Karpas-422 (cell line): ENCODE results near the gene GIT1. TPM values are rescaled to one million over a fixed set of nuclear protein-coding genes. Genes with fewer than 3 reads are reported as not detected.

Experiments
- DNase-seq: peaks from one replicate; pipeline ENCODE4 v3.0.0-alpha.2; 2015
- H2AFZ ChIP-seq: fragments of 200-600 bp; sonication (generic); 2 replicates; pipeline ENCODE4 v1.6.1; 2014; ENCODE audit warnings: antibody characterized with exemption, low read length, mixed read lengths
- H3K27ac ChIP-seq: fragments of 200-600 bp; sonication (generic); 2 replicates; pipeline ENCODE4 v1.5.1; 2014; ENCODE audit warnings: mild to moderate bottlenecking, low read length, moderate library complexity
- H3K27me3 ChIP-seq: fragments of 200-600 bp; sonication (generic); 2 replicates; pipeline ENCODE4 v1.6.1; 2014; ENCODE audit warnings: low read length, mixed read lengths
- H3K36me3 ChIP-seq: fragments of 200-600 bp; sonication (generic); 2 replicates; pipeline ENCODE4 v1.6.1; 2014; ENCODE audit warnings: low read length, mixed read lengths; ENCODE audit not compliant: insufficient read depth
- H3K4me1 ChIP-seq: fragments of 200-600 bp; sonication (generic); 2 replicates; pipeline ENCODE4 v1.6.1; 2014; ENCODE audit warnings: mild to moderate bottlenecking, low read length, mixed read lengths
- H3K4me2 ChIP-seq: fragments of 200-600 bp; sonication (generic); 2 replicates; pipeline ENCODE4 v1.6.1; 2014; ENCODE audit warnings: low read length, low read depth, mild to moderate bottlenecking; ENCODE audit not compliant: poor library complexity, severe bottlenecking
- H3K4me3 ChIP-seq: fragments of 200-600 bp; sonication (generic); 2 replicates; pipeline ENCODE4 v1.5.1; 2014; ENCODE audit warnings: mild to moderate bottlenecking, antibody characterized with exemption, low read length, mixed read lengths
- H3K79me2 ChIP-seq: fragments of 200-600 bp; sonication (generic); 2 replicates; pipeline ENCODE4 v1.6.1; 2014; ENCODE audit warnings: mild to moderate bottlenecking, low read length, mixed read lengths
- H3K9ac ChIP-seq: fragments of 200-600 bp; sonication (generic); 2 replicates; pipeline ENCODE4 v1.6.0; 2014; ENCODE audit warnings: low read length
- H3K9me2 ChIP-seq: fragments of 200-600 bp; sonication (generic), shearing (Covaris generic); replicated peaks from 2 replicates; pipeline ENCODE4 v1.6.0; 2014; ENCODE audit warnings: mild to moderate bottlenecking, low read length, moderate library complexity; ENCODE audit not compliant: insufficient read depth
- H3K9me3 ChIP-seq: fragments of 300-700, 200-600 bp; sonication (generic); 2 replicates; pipeline ENCODE4 v1.6.1; 2014; ENCODE audit warnings: low read length, mixed read lengths
- H4K20me1 ChIP-seq: fragments of 200-600 bp; sonication (generic); 2 replicates; pipeline ENCODE4 v1.6.1; 2014; ENCODE audit warnings: mild to moderate bottlenecking, antibody characterized with exemption, low read length, low read depth; ENCODE audit not compliant: insufficient read depth
- total RNA-seq: library from RNA; depleted of rRNA; stranded (reverse); fragments of >200 nt; shearing (Covaris generic); gene quantifications from 2 replicates; pipeline ENCODE4 v1.2.3, GENCODE V29; 2014; ENCODE audit warnings: low replicate concordance

Gene GIT1
- total RNA-seq, 1 experiment from 2014 or later: 58.7 TPM

- H3K4me3 ChIP-seq: no peak overlapping the region
These were observed 23.9 kb upstream of the GIT1 start for GRCh38 chr17:29613352-29613837.

GRCh38 chr17:29612404-29613280, 23.2 kb upstream of the GIT1 start:
- Histone ChIP-seq H3K4me1 (peaks cover 23% of the 10 kb centered on the region), H3K4me2 (no peak overlapping the region), H4K20me1 (peaks cover 11% of the 10 kb centered on the region; the same call in 1 of the 2 replicates), H3K27ac (no peak overlapping the region), H3K9ac (no peak overlapping the region), H3K9me2 (no peaks in the 10 kb centered on the region), H3K27me3 (no peaks in the 10 kb centered on the region), H3K79me2 (no peaks in the 10 kb centered on the region), H2AFZ (no peak overlapping the region), H3K4me3 (no peak overlapping the region), H3K36me3 (no peaks in the 10 kb centered on the region), H3K9me3 (no peaks in the 10 kb centered on the region)
- no peak for DNase-seq

More at GRCh38 chr17:29613352-29613837, 23.9 kb upstream of the GIT1 start:
- peaks cover 29% of the 10 kb centered on the region for H3K4me1 ChIP-seq
- H2AFZ ChIP-seq: no peak overlapping the region
- no peak for DNase-seq
- H4K20me1 ChIP-seq: peaks cover 11% of the 10 kb centered on the region; the same call in 1 of the 2 replicates
- H3K27me3 ChIP-seq: no peaks in the 10 kb centered on the region
- no peaks in the 10 kb centered on the region for H3K79me2 ChIP-seq
- H3K9ac ChIP-seq: no peak overlapping the region
- no peaks in the 10 kb centered on the region for H3K9me3 ChIP-seq
- no peak overlapping the region for H3K27ac ChIP-seq
- H3K36me3 ChIP-seq: no peaks in the 10 kb centered on the region
- no peak overlapping the region for H3K4me2 ChIP-seq
- no peaks in the 10 kb centered on the region for H3K9me2 ChIP-seq

- Histone ChIP-seq H3K4me3 (no peak overlapping the region), H3K36me3 (no peaks in the 10 kb centered on the region), H3K79me2 (no peaks in the 10 kb centered on the region)
These were observed 22.6 kb upstream of the GIT1 start for GRCh38 chr17:29612094-29612403.

GRCh38 chr17:29611351-29612093, 22.1 kb upstream of the GIT1 start:
- Histone ChIP-seq H4K20me1 (peaks cover 7% of the 10 kb centered on the region; the same call in 1 of the 2 replicates), H3K9me3 (no peaks in the 10 kb centered on the region), H3K4me2 (no peak overlapping the region), H2AFZ (no peak overlapping the region), H3K27me3 (no peaks in the 10 kb centered on the region), H3K4me3 (no peak overlapping the region), H3K36me3 (no peaks in the 10 kb centered on the region), H3K9ac (no peak overlapping the region), H3K9me2 (no peaks in the 10 kb centered on the region), H3K4me1 (peaks cover 14% of the 10 kb centered on the region), H3K79me2 (no peaks in the 10 kb centered on the region), H3K27ac (no peak overlapping the region)
- no peak for DNase-seq

More at GRCh38 chr17:29612094-29612403, 22.6 kb upstream of the GIT1 start:
- DNase-seq: no peak
- Histone ChIP-seq H3K9me2 (no peaks in the 10 kb centered on the region), H3K4me2 (no peak overlapping the region), H2AFZ (no peak overlapping the region), H3K27ac (no peak overlapping the region), H3K9ac (no peak overlapping the region), H3K9me3 (no peaks in the 10 kb centered on the region), H3K27me3 (no peaks in the 10 kb centered on the region), H4K20me1 (peaks cover 11% of the 10 kb centered on the region; the same call in 1 of the 2 replicates), H3K4me1 (peaks cover 18% of the 10 kb centered on the region)

- Histone ChIP-seq H3K9ac (no peak overlapping the region), H3K4me1 (peaks cover 8% of the 10 kb centered on the region), H2AFZ (no peak overlapping the region), H3K9me2 (no peaks in the 10 kb centered on the region), H3K36me3 (no peaks in the 10 kb centered on the region), H3K9me3 (no peaks in the 10 kb centered on the region), H3K79me2 (no peaks in the 10 kb centered on the region), H3K27me3 (no peaks in the 10 kb centered on the region), H3K27ac (no peak overlapping the region), H3K4me3 (no peak overlapping the region), H4K20me1 (no peaks in the 10 kb centered on the region), H3K4me2 (no peak overlapping the region)
- no peak for DNase-seq
These were observed 20.9 kb upstream of the GIT1 start for GRCh38 chr17:29610395-29610794.

GRCh38 chr17:29608986-29609385, 19.5 kb upstream of the GIT1 start:
- no peak for DNase-seq
- Histone ChIP-seq H2AFZ (no peak overlapping the region), H3K36me3 (no peaks in the 10 kb centered on the region), H3K27ac (no peak overlapping the region), H3K27me3 (no peaks in the 10 kb centered on the region), H3K4me2 (no peak overlapping the region), H3K4me3 (no peak overlapping the region), H4K20me1 (no peaks in the 10 kb centered on the region; the same call in 1 of the 2 replicates), H3K4me1 (peaks cover 4% of the 10 kb centered on the region), H3K9ac (no peak overlapping the region), H3K79me2 (no peaks in the 10 kb centered on the region), H3K9me2 (no peaks in the 10 kb centered on the region), H3K9me3 (no peaks in the 10 kb centered on the region)

GRCh38 chr17:29607557-29608195, 18.2 kb upstream of the GIT1 start:
- DNase-seq: no peak
- Histone ChIP-seq H3K27ac (no peak overlapping the region), H3K9me2 (no peaks in the 10 kb centered on the region), H4K20me1 (peaks cover 7% of the 10 kb centered on the region; the same call in 1 of the 2 replicates), H3K4me2 (no peak overlapping the region), H3K9ac (no peak overlapping the region), H3K9me3 (no peaks in the 10 kb centered on the region), H3K4me3 (no peak overlapping the region), H3K27me3 (no peaks in the 10 kb centered on the region), H3K36me3 (no peaks in the 10 kb centered on the region), H2AFZ (no peak overlapping the region), H3K4me1 (peaks cover 10% of the 10 kb centered on the region), H3K79me2 (no peaks in the 10 kb centered on the region)
